BJ (cell line): ENCODE results near the gene PAPOLB. TPM values are rescaled to one million over a fixed set of nuclear protein-coding genes. Genes with fewer than 3 reads are reported as not detected.

Experiments used
- CTCF ChIA-PET: fragments of 350-600 bp; formaldehyde crosslinking; extraction: SDS; loops from one replicate; lab custom pipeline; 2021; ENCODE audit warnings: antibody characterized with exemption, inconsistent platforms; lab: Yijun Ruan, JAX
- POLR2A ChIA-PET: fragments of 300-600 bp; sonication (Branson Sonifier 250); formaldehyde crosslinking; extraction: SDS; loops from one replicate; lab custom pipeline; 2021; ENCODE audit warnings: antibody characterized with exemption; lab: Charles Lee
- DNase-seq: peaks from one replicate; pipeline ENCODE4 v3.0.0-alpha.2; 2011; ENCODE audit warnings: low read depth
- H3K27me3 ChIP-seq: 2 replicates; pipeline ENCODE4 v1.6.0; 2011; ENCODE audit warnings: low read length; ENCODE audit not compliant: control insufficient read depth, insufficient read depth
- H3K36me3 ChIP-seq: 2 replicates; pipeline ENCODE4 v1.5.1; 2011; ENCODE audit warnings: low read length; ENCODE audit not compliant: control insufficient read depth, insufficient read depth
- H3K4me3 ChIP-seq: 2 replicates; pipeline ENCODE4 v1.5.1; 2011; ENCODE audit warnings: low read depth, mild to moderate bottlenecking, control low read depth, low read length
- CTCF ChIP-seq: IDR thresholded peaks from 2 replicates; pipeline ENCODE4 v1.5.1; 2011; ENCODE audit warnings: low read depth, mild to moderate bottlenecking, control low read depth, inconsistent platforms, low read length, moderate library complexity; ENCODE audit not compliant: insufficient read depth
- polyA plus RNA-seq: library from polyadenylated mRNA; depleted of rRNA; stranded (reverse); fragments of >200 nt; gene quantifications from 2 replicates; pipeline ENCODE4 v1.2.3, GENCODE V29; 2011

The PAPOLB gene
- polyA plus RNA-seq, 1 experiment = 0.01 TPM

- no peak for DNase-seq
- Histone ChIP-seq H3K27me3 (no peaks in the 10 kb centered on the region), H3K4me3 (no peak overlapping the region), H3K36me3 (no peaks in the 10 kb centered on the region)
- 0 out of 2 replicates have a peak, but pooled peaks have one; percentile 6 for TF ChIP-seq CTCF
- ChIA-PET CTCF (interaction anchor here (0.6 to 1.8 kb wide), 4 partner anchors 10 to 270 kb away, joined by 3 to 6 read pairs (median 4); no protein-coding TSS in a partner anchor), POLR2A (no interaction called here)
Observed at GRCh38 chr7:4815609-4816418, 46.0 kb downstream of the PAPOLB start.

- POLR2A ChIA-PET = no interaction called here
- no peak for TF ChIP-seq CTCF
- no peaks in the 10 kb centered on the region for H3K36me3 ChIP-seq
- CTCF ChIA-PET = interaction anchor here (0.6 to 1.4 kb wide), 2 partner anchors 11 to 271 kb away, joined by 3 read pairs; no protein-coding TSS in a partner anchor
- no peak for DNase-seq
- H3K27me3 ChIP-seq = no peaks in the 10 kb centered on the region
- no peak overlapping the region for H3K4me3 ChIP-seq
Observed at GRCh38 chr7:4815121-4815520, 46.7 kb downstream of the PAPOLB start.

GRCh38 chr7:4814433-4814832 lies 47.4 kb downstream of the PAPOLB start:
- DNase-seq = no peak
- ChIA-PET CTCF (no interaction called here), POLR2A (no interaction called here)
- H3K36me3 ChIP-seq = no peaks in the 10 kb centered on the region
- TF ChIP-seq CTCF = no peak
- H3K4me3 ChIP-seq = no peak overlapping the region
- no peaks in the 10 kb centered on the region for H3K27me3 ChIP-seq

GRCh38 chr7:4809666-4810065 lies 52.2 kb downstream of the PAPOLB start:
- H3K27me3 ChIP-seq = no peaks in the 10 kb centered on the region; the same call in 1 of the 2 replicates
- TF ChIP-seq CTCF = no peak
- H3K4me3 ChIP-seq = no peak overlapping the region
- DNase-seq = no peak
- CTCF ChIA-PET = interaction anchor here (1.2 kb wide), 1 partner anchor 11 kb away, joined by 3 read pairs; no protein-coding TSS in a partner anchor
- no peaks in the 10 kb centered on the region for H3K36me3 ChIP-seq
- POLR2A ChIA-PET = no interaction called here

- Histone ChIP-seq H3K36me3 (no peaks in the 10 kb centered on the region), H3K27me3 (no peaks in the 10 kb centered on the region; the same call in 1 of the 2 replicates), H3K4me3 (no peak overlapping the region)
- ChIA-PET CTCF (interaction anchor here (1.2 kb wide), 1 partner anchor 11 kb away, joined by 3 read pairs; no protein-coding TSS in a partner anchor), POLR2A (no interaction called here)
- DNase-seq = no peak
- TF ChIP-seq CTCF = no peak
Observed at GRCh38 chr7:4809091-4809591, 52.7 kb downstream of the PAPOLB start.
